ENCODE measurements around the gene TBL1X.

TBL1X gene

DNA sequence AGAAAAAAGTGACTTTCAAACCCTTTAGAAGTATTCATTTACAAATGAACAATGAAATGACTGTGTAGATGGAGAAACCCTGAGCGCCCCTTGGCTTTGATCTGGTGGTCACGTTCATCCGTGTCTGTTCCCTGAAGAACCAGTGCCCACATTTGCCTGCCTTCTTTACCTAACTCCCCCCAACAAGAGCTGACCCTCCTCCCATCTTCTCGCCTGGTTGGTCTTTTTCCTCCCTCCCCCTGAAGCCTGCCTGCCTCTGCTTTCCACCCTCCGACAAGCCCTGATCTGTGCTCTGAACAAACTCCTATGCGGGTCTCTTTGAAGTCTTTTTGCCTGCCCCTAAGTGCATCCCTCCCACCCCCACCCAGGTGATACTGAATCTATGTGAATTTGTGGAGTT lies 18.5 kb downstream of the TBL1X start:
- H3K4me3 ChIP-seq (ENCODE audit: low read length), result no peak overlapping the region
- TF ChIP-seq, protein P1, sequence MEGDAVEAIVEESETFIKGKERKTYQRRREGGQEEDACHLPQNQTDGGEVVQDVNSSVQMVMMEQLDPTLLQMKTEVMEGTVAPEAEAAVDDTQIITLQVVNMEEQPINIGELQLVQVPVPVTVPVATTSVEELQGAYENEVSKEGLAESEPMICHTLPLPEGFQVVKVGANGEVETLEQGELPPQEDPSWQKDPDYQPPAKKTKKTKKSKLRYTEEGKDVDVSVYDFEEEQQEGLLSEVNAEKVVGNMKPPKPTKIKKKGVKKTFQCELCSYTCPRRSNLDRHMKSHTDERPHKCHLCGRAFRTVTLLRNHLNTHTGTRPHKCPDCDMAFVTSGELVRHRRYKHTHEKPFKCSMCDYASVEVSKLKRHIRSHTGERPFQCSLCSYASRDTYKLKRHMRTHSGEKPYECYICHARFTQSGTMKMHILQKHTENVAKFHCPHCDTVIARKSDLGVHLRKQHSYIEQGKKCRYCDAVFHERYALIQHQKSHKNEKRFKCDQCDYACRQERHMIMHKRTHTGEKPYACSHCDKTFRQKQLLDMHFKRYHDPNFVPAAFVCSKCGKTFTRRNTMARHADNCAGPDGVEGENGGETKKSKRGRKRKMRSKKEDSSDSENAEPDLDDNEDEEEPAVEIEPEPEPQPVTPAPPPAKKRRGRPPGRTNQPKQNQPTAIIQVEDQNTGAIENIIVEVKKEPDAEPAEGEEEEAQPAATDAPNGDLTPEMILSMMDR (conservative IDR thresholded peaks at IDR 0.05; ENCODE audit: low read length), result no peak
- DNase-seq (ENCODE audit: low read depth), result no peak

DNA sequence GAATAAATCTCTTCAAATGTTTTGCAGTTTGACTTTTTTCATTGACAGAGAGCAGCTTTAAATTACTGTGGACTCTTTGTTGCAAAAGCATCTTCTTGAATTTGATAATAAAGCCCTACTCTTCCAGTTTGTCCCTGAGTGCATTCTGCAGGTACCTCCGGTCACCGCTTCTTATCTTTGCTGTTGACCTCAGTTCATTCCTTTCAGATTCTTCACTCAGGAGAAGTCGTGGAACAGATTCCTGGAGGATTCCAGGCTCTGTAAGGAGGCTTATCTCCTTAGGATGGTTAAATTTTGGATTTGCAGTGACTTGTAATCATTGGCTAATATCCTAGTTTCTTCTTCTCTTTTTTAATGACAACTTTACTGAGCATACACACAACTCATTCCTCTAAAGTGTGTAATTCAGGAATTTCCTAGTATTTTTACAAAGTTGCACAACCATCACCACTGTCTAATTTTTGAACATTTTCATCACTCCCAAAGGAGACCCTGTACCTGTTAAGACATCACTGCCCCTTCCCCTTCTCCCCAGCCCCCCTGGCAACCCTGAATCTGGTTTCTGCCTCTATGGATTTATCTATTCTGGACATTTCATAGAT lies 22.0 kb downstream of the TBL1X start:
- no peak for DNase-seq (ENCODE audit: low read depth)
- H3K4me3 ChIP-seq (ENCODE audit: low read length), result no peak overlapping the region
- TF ChIP-seq, protein P1 (conservative IDR thresholded peaks at IDR 0.05; ENCODE audit: low read length), result no peak

DNA sequence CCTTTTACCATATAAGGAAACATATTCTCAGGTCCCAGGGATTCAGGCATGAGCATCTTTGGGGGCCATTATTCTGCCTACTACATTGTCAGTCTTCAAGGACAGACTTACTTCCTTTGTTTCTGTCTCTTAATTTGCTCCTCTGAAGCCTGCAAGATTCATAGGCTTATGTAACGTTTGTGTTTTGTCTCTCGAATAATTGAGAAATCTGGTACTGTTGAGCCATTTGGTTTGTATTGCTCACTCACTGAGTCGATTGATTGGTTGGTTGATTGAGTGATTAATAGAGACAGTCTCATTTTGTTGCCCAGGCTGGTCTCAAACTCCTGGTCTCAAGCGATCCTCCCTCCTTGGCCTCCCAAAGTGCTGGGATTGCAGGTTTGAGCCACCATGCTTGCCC lies 23.7 kb downstream of the TBL1X start:
- no peak overlapping the region for H3K4me3 ChIP-seq (ENCODE audit: low read length)
- DNase-seq (ENCODE audit: low read depth), result no peak
- TF ChIP-seq, protein P1 (conservative IDR thresholded peaks at IDR 0.05; ENCODE audit: low read length), result no peak

DNA sequence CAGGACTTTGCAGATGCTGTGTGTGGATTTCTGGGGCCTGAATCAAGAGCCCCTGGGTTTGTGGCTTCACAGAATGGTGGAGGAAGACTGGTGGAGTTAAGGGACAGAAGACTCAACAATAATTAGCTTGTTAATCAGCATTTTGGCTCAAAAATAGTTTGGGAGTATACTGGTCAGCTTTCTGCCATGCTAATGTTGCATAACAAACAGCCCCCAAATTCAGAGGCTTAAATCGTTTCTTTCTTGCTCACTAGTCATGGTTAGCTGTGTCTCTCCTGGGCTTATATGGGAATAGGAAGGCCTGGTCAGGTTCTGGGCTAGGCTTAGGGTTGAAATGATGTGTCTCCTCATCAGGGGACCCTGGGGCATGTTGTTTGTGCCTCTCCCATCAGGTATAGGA lies 24.4 kb downstream of the TBL1X start:
- TF ChIP-seq, protein P1 (conservative IDR thresholded peaks at IDR 0.05; ENCODE audit: low read length), result no peak
- DNase-seq (ENCODE audit: low read depth), result no peak
- H3K4me3 ChIP-seq (ENCODE audit: low read length), result no peak overlapping the region

DNA sequence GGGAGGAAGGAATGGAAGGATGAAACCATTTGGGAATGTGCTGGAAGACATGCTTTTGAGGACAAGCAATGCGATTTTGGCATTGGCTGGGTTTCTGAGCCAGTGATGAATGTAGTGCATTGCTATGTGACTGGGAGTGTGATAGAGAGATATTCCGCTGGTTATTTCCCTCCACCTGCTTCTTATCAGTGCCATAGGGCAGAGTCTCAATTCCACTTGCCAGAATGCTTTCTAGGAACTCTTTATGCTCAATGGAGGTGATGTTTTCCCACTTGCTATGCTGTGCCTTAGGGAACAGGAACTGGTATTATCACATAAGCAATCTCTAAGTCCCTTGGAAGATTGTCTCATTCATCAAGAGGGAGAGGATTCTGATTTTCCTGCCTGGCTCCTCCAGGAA lies 28.0 kb downstream of the TBL1X start:
- H3K4me3 ChIP-seq (ENCODE audit: low read length), result no peak overlapping the region
- DNase-seq (ENCODE audit: low read depth), result peak; percentile 36
- TF ChIP-seq, protein P1 (conservative IDR thresholded peaks at IDR 0.05; ENCODE audit: low read length), result no peak

DNA sequence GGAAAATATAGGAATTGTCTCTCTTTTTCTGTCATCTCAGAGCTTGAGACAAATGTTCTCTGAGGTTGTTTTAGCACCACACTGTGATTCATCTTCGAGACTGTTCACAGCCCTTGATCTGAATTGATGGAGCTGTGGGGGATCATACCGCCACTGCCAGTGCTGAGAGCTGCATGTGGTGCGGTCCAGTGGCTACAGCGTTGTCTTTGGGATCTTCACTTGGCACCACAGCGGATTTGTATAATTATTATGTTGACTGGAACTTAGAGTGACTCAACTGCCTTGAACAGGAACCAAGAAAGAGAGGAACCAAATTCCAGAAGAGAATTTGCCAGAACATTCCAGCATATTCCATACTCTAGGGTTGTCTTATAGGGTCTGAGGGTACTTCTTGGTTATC lies 29.1 kb downstream of the TBL1X start:
- no peak overlapping the region for H3K4me3 ChIP-seq (ENCODE audit: low read length)
- DNase-seq (ENCODE audit: low read depth), result no peak
- TF ChIP-seq, protein P1 (conservative IDR thresholded peaks at IDR 0.05; ENCODE audit: low read length), result no peak

DNA sequence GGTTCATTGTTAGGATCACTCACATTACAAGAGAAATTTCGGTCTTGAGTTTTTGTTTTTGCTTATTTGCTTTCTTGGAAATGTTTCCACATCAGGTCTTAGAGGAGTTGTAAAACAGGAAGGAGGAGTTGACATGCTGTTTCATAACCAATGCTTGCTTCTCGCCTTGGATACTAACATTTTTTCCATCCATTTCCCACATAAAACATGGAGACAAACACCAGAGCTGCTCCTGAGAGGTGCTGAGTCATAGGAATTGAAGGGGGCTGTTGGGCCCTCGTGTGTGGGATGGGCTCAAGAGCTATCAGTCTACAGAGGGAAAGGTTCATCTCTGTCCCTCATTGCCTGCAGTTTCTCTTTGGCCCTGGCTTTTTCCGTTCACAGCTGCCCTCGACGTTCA lies 29.9 kb downstream of the TBL1X start:
- peak; percentile 43 for DNase-seq (ENCODE audit: low read depth)
- no peak overlapping the region for H3K4me3 ChIP-seq (ENCODE audit: low read length)
- TF ChIP-seq, protein P1 (conservative IDR thresholded peaks at IDR 0.05; ENCODE audit: low read length), result no peak
